HFFc6 (cell line): ENCODE data around the gene PKHD1. TPM values are rescaled to one million over a fixed set of nuclear protein-coding genes. Genes with fewer than 3 reads are reported as not detected.

Source experiments
- DNase-seq: peaks from one replicate; pipeline ENCODE4 v3.0.0-alpha.2; 2018
- H3K27ac Mint-ChIP-seq: 2 replicates; pipeline ENCODE4 v1.8.0; 2020; ENCODE audit warnings: mild to moderate bottlenecking, mixed read lengths
- H3K27me3 Mint-ChIP-seq: 2 replicates; pipeline ENCODE4 v1.8.0; 2021; ENCODE audit warnings: mild to moderate bottlenecking, moderate library complexity, mixed read lengths; ENCODE audit not compliant: insufficient read depth
- H3K36me3 Mint-ChIP-seq: 2 replicates; pipeline ENCODE4 v1.8.0; 2021; ENCODE audit warnings: low read depth, mixed read lengths
- H3K4me1 Mint-ChIP-seq: 2 replicates; pipeline ENCODE4 v1.8.0; 2020; ENCODE audit warnings: low read depth, mixed read lengths
- H3K4me3 Mint-ChIP-seq: 2 replicates; pipeline ENCODE4 v1.8.0; 2020; ENCODE audit warnings: mild to moderate bottlenecking, moderate library complexity, mixed read lengths
- H3K9me3 Mint-ChIP-seq: 2 replicates; pipeline ENCODE4 v1.8.0; 2020; ENCODE audit warnings: mild to moderate bottlenecking, mixed read lengths
- CTCF ChIP-seq: fragments of 200-600 bp; sonication (generic); IDR thresholded peaks from 2 replicates; pipeline ENCODE4 v1.5.0; 2021; ENCODE audit warnings: antibody characterized with exemption, mild to moderate bottlenecking
- total RNA-seq, 6 experiments: library from RNA; stranded (reverse); fragmentation: NEBNext Ultra II Directional; extraction: Animal tissue kit (Norgen Biotek cat#: 25700); gene quantifications; 2 replicates in 1 of 6; 3 replicates in 5 of 6; pipeline ENCODE4 v1.2.3, GENCODE V29; 2021

Gene PKHD1
- total RNA-seq, 6 experiments from 2014 or later, result not detected

- Mint-ChIP-seq H3K27ac (no peak overlapping the region), H3K27me3 (no peaks in the 10 kb centered on the region), H3K4me3 (no peak overlapping the region), H3K36me3 (no peaks in the 10 kb centered on the region), H3K9me3 (peaks cover 23% of the 10 kb centered on the region), H3K4me1 (no peaks in the 10 kb centered on the region)
- no peak for TF ChIP-seq CTCF
- no peak for DNase-seq
These were observed 268.8 kb downstream of the PKHD1 start for GRCh38 chr6:51818520-51819022.

GRCh38 chr6:51817832-51818231 lies 269.6 kb downstream of the PKHD1 start:
- Mint-ChIP-seq H3K27me3 (no peaks in the 10 kb centered on the region), H3K27ac (no peak overlapping the region), H3K4me3 (no peak overlapping the region), H3K4me1 (no peaks in the 10 kb centered on the region), H3K9me3 (peaks cover 23% of the 10 kb centered on the region), H3K36me3 (no peaks in the 10 kb centered on the region)
- TF ChIP-seq CTCF, result no peak
- no peak for DNase-seq

GRCh38 chr6:51814418-51814817 lies 273.0 kb downstream of the PKHD1 start:
- Mint-ChIP-seq H3K27ac (no peak overlapping the region), H3K4me3 (no peak overlapping the region), H3K4me1 (no peaks in the 10 kb centered on the region), H3K36me3 (no peaks in the 10 kb centered on the region), H3K27me3 (no peaks in the 10 kb centered on the region), H3K9me3 (peaks cover 23% of the 10 kb centered on the region)
- DNase-seq, result no peak
- TF ChIP-seq CTCF, result no peak

GRCh38 chr6:51813904-51814303 lies 273.5 kb downstream of the PKHD1 start:
- no peak overlapping the region for H3K4me3 Mint-ChIP-seq
- TF ChIP-seq CTCF, result no peak
- no peaks in the 10 kb centered on the region for H3K36me3 Mint-ChIP-seq
- H3K27me3 Mint-ChIP-seq, result no peaks in the 10 kb centered on the region
- no peaks in the 10 kb centered on the region for H3K4me1 Mint-ChIP-seq
- no peak overlapping the region for H3K27ac Mint-ChIP-seq
- H3K9me3 Mint-ChIP-seq, result peaks cover 23% of the 10 kb centered on the region
- DNase-seq, result no peak

GRCh38 chr6:51812231-51812630 lies 275.2 kb downstream of the PKHD1 start:
- TF ChIP-seq CTCF, result no peak
- no peak overlapping the region for H3K4me3 Mint-ChIP-seq
- H3K27ac Mint-ChIP-seq, result no peak overlapping the region
- no peaks in the 10 kb centered on the region for H3K36me3 Mint-ChIP-seq
- H3K27me3 Mint-ChIP-seq, result no peaks in the 10 kb centered on the region
- no peak for DNase-seq
- H3K4me1 Mint-ChIP-seq, result no peaks in the 10 kb centered on the region
- peaks cover 27% of the 10 kb centered on the region for H3K9me3 Mint-ChIP-seq

- no peak overlapping the region for H3K27ac Mint-ChIP-seq
- no peak for TF ChIP-seq CTCF
These were observed 281.9 kb downstream of the PKHD1 start for GRCh38 chr6:51805517-51805916.

More at GRCh38 chr6:51805517-51805916, 281.9 kb downstream of the PKHD1 start:
- H3K4me1 Mint-ChIP-seq, result no peaks in the 10 kb centered on the region
- no peaks in the 10 kb centered on the region for H3K36me3 Mint-ChIP-seq
- DNase-seq, result no peak
- H3K27me3 Mint-ChIP-seq, result no peaks in the 10 kb centered on the region
- no peak overlapping the region for H3K4me3 Mint-ChIP-seq
- H3K9me3 Mint-ChIP-seq, result peaks cover 25% of the 10 kb centered on the region
